ENCODE measurements around the gene FOXP1. TPM values are rescaled to one million over a fixed set of nuclear protein-coding genes. Genes with fewer than 3 reads are reported as not detected.

Gene FOXP1
- total RNA-seq, 1 donor from 2014 or later: 107 TPM

DNA sequence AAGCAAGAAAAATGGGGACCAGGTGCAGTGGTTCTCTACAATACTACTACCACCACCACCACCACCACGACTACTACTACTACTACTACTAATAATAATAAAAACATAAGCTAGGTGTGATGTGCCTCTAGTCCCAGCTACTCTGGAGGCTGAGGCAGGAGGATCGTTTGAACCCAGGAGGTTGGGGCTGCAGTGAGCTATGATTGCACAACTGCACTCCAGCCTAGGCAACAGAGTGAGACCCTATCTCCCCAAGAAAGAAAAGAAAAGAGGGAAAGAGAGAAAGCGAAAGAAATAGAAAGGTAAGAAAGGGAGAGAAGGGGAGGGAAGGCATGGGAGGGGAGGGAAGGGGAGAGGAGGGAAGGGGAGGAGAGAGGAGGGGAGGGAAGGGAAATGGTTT lies 350.6 kb downstream of the FOXP1 start:
- Histone ChIP-seq H3K9ac (ENCODE audit: low read length) (no peak overlapping the region), H3K4me3 (ENCODE audit: insufficient read depth, low read depth, low read length) (no peak overlapping the region), H3K27me3 (ENCODE audit: insufficient read depth, low read length) (no peaks in the 10 kb centered on the region), H3K4me2 (ENCODE audit: low read length) (no peak overlapping the region), H3K79me2 (ENCODE audit: insufficient read depth, low read length) (peaks cover 37% of the 10 kb centered on the region), H3K36me3 (ENCODE audit: insufficient read depth, low read length) (no peaks in the 10 kb centered on the region), H3K4me1 (ENCODE audit: insufficient read depth, low read length) (no peaks in the 10 kb centered on the region), H3K9me3 (ENCODE audit: insufficient read depth, low read depth, low read length) (no peaks in the 10 kb centered on the region), H2AFZ (ENCODE audit: low read depth, low read length) (no peak overlapping the region), H3K27ac (ENCODE audit: low read depth, low read length) (no peak overlapping the region), H4K20me1 (ENCODE audit: insufficient read depth, low read length) (peaks cover 13% of the 10 kb centered on the region)
- Mint-ChIP-seq H3K27ac (ENCODE audit: unreplicated experiment) (no peak overlapping the region), H3K36me3 (ENCODE audit: low read depth, unreplicated experiment) (no peaks in the 10 kb centered on the region), H3K27me3 (ENCODE audit: low read depth, unreplicated experiment) (no peaks in the 10 kb centered on the region), H3K4me1 (ENCODE audit: low read depth, unreplicated experiment) (peaks cover 7% of the 10 kb centered on the region), H3K9me3 (ENCODE audit: unreplicated experiment) (no peaks in the 10 kb centered on the region), H3K4me3 (ENCODE audit: unreplicated experiment) (no peak overlapping the region)
- TF ChIP-seq CTCF (IDR thresholded peaks at IDR 0.05; ENCODE audit: insufficient read depth, low read depth, low read length) (no peak), EZH2 (IDR thresholded peaks at IDR 0.05; ENCODE audit: insufficient read depth, low read length) (no peak)
- FAIRE-seq: no peak
- DNase-seq (ENCODE audit: low read depth): no peak

GRCh38 chr3:71232175-71232679 lies 351.3 kb downstream of the FOXP1 start:
- DNase-seq (ENCODE audit: low read depth) (no peak), FAIRE-seq (no peak)
- no peaks in the 10 kb centered on the region for H3K27me3 ChIP-seq (ENCODE audit: insufficient read depth, low read length)
- no peak overlapping the region for H3K4me3 ChIP-seq (ENCODE audit: insufficient read depth, low read depth, low read length)
- no peak overlapping the region for H3K27ac Mint-ChIP-seq (ENCODE audit: unreplicated experiment)
- no peak overlapping the region for H3K27ac ChIP-seq (ENCODE audit: low read depth, low read length)
- TF ChIP-seq EZH2 (IDR thresholded peaks at IDR 0.05; ENCODE audit: insufficient read depth, low read length) (no peak), CTCF (IDR thresholded peaks at IDR 0.05; ENCODE audit: insufficient read depth, low read depth, low read length) (no peak)
- no peaks in the 10 kb centered on the region for H3K9me3 ChIP-seq (ENCODE audit: insufficient read depth, low read depth, low read length)
- H3K9me3 Mint-ChIP-seq (ENCODE audit: unreplicated experiment): no peaks in the 10 kb centered on the region
- peaks cover 9% of the 10 kb centered on the region for H4K20me1 ChIP-seq (ENCODE audit: insufficient read depth, low read length)
- H2AFZ ChIP-seq (ENCODE audit: low read depth, low read length): no peak overlapping the region
- H3K9ac ChIP-seq (ENCODE audit: low read length): no peak overlapping the region
- H3K36me3 Mint-ChIP-seq (ENCODE audit: low read depth, unreplicated experiment): no peaks in the 10 kb centered on the region
- peaks cover under 1% of the 10 kb centered on the region for H3K4me1 ChIP-seq (ENCODE audit: insufficient read depth, low read length)
- H3K4me3 Mint-ChIP-seq (ENCODE audit: unreplicated experiment): no peak overlapping the region
- no peaks in the 10 kb centered on the region for H3K27me3 Mint-ChIP-seq (ENCODE audit: low read depth, unreplicated experiment)
- H3K79me2 ChIP-seq (ENCODE audit: insufficient read depth, low read length): peaks cover 31% of the 10 kb centered on the region
- H3K4me2 ChIP-seq (ENCODE audit: low read length): no peak overlapping the region
- H3K4me1 Mint-ChIP-seq (ENCODE audit: low read depth, unreplicated experiment): peaks cover 1% of the 10 kb centered on the region
- no peaks in the 10 kb centered on the region for H3K36me3 ChIP-seq (ENCODE audit: insufficient read depth, low read length)

- Histone ChIP-seq H3K27ac (ENCODE audit: low read depth, low read length) (no peak overlapping the region), H3K36me3 (ENCODE audit: insufficient read depth, low read length) (no peaks in the 10 kb centered on the region), H2AFZ (ENCODE audit: low read depth, low read length) (no peak overlapping the region), H3K4me3 (ENCODE audit: insufficient read depth, low read depth, low read length) (no peak overlapping the region), H3K27me3 (ENCODE audit: insufficient read depth, low read length) (no peaks in the 10 kb centered on the region), H3K9ac (ENCODE audit: low read length) (no peak overlapping the region), H3K9me3 (ENCODE audit: insufficient read depth, low read depth, low read length) (no peaks in the 10 kb centered on the region), H3K4me1 (ENCODE audit: insufficient read depth, low read length) (peaks cover 6% of the 10 kb centered on the region), H4K20me1 (ENCODE audit: insufficient read depth, low read length) (peaks cover 13% of the 10 kb centered on the region), H3K79me2 (ENCODE audit: insufficient read depth, low read length) (peaks cover 30% of the 10 kb centered on the region), H3K4me2 (ENCODE audit: low read length) (no peak overlapping the region)
- no peak for FAIRE-seq
- no peaks in the 10 kb centered on the region for H3K9me3 Mint-ChIP-seq (ENCODE audit: unreplicated experiment)
- no peak overlapping the region for H3K4me3 Mint-ChIP-seq (ENCODE audit: unreplicated experiment)
- no peak overlapping the region for H3K27ac Mint-ChIP-seq (ENCODE audit: unreplicated experiment)
- H3K27me3 Mint-ChIP-seq (ENCODE audit: low read depth, unreplicated experiment): no peaks in the 10 kb centered on the region
- H3K4me1 Mint-ChIP-seq (ENCODE audit: low read depth, unreplicated experiment): peaks cover 5% of the 10 kb centered on the region
- TF ChIP-seq EZH2 (IDR thresholded peaks at IDR 0.05; ENCODE audit: insufficient read depth, low read length): no peak
- TF ChIP-seq CTCF (IDR thresholded peaks at IDR 0.05; ENCODE audit: insufficient read depth, low read depth, low read length): no peak
- H3K36me3 Mint-ChIP-seq (ENCODE audit: low read depth, unreplicated experiment): no peaks in the 10 kb centered on the region
- DNase-seq (ENCODE audit: low read depth): no peak
These were observed 351.8 kb downstream of the FOXP1 start for GRCh38 chr3:71231680-71232079.

Data from astrocyte (in vitro differentiated cells and primary cell).